ENCODE data around the gene PHLDA3.

Gene PHLDA3

GRCh38 chr1:201489643-201490261, 20.8 kb upstream of the PHLDA3 start:
- DNase-seq (ENCODE audit: extremely low read depth, low read depth), result no peak

GRCh38 chr1:201488830-201489589, 20.0 kb upstream of the PHLDA3 start:
- peak; percentile 85 for DNase-seq (ENCODE audit: extremely low read depth, low read depth)
- TF ChIP-seq CTCF (IDR thresholded peaks at IDR 0.05; ENCODE audit: low read depth, low read length), result no peak

More at GRCh38 chr1:201489643-201490261, 20.8 kb upstream of the PHLDA3 start:
- no peak for TF ChIP-seq CTCF (IDR thresholded peaks at IDR 0.05; ENCODE audit: low read depth, low read length)

GRCh38 chr1:201487742-201488141, 18.8 kb upstream of the PHLDA3 start:
- no peak for TF ChIP-seq CTCF (IDR thresholded peaks at IDR 0.05; ENCODE audit: low read depth, low read length)
- DNase-seq (ENCODE audit: extremely low read depth, low read depth), result no peak

- TF ChIP-seq CTCF (IDR thresholded peaks at IDR 0.05; ENCODE audit: low read depth, low read length), result no peak
- no peak for DNase-seq (ENCODE audit: extremely low read depth, low read depth)
These were observed 17.2 kb upstream of the PHLDA3 start for GRCh38 chr1:201486187-201486586.

GRCh38 chr1:201485184-201485774, 16.3 kb upstream of the PHLDA3 start:
- no peak for DNase-seq (ENCODE audit: extremely low read depth, low read depth)
- no peak for TF ChIP-seq CTCF (IDR thresholded peaks at IDR 0.05; ENCODE audit: low read depth, low read length)

- DNase-seq (ENCODE audit: extremely low read depth, low read depth), result no peak
- TF ChIP-seq CTCF (IDR thresholded peaks at IDR 0.05; ENCODE audit: low read depth, low read length), result no peak
These were observed 14.5 kb upstream of the PHLDA3 start for GRCh38 chr1:201483373-201483949.

- DNase-seq (ENCODE audit: extremely low read depth, low read depth), result no peak
- no peak for TF ChIP-seq CTCF (IDR thresholded peaks at IDR 0.05; ENCODE audit: low read depth, low read length)
These were observed 13.8 kb upstream of the PHLDA3 start for GRCh38 chr1:201482755-201483154.

Data from AG09319 (cell line).